Erythroblast (primary cell): ENCODE results near the gene PGBD5.
"Not testable (repeated sequence)": the region's sequence is repeated elsewhere in the genome, so short reads cannot be mapped to it uniquely, and the experiment has no call there.

Source experiments
- GATA1 ChIP-seq: IDR thresholded peaks from 2 replicates; pipeline ENCODE4 v1.6.1; 2011; ENCODE audit warnings: low read depth, mild to moderate bottlenecking, control low read depth, low read length, moderate library complexity
- POLR2A ChIP-seq: IDR thresholded peaks from 2 replicates; pipeline ENCODE4 v1.6.1; 2011; ENCODE audit warnings: mild to moderate bottlenecking, low read length

GRCh38 chr1:230470750-230471149, 44.6 kb upstream of the PGBD5 start:
- not testable (repeated sequence) for TF ChIP-seq POLR2A, GATA1
